COLO668 (cell line): ENCODE data around the gene CD7.
A peak's percentile ranks its signal among the peaks of the same experiment; 100 is the strongest.

Experiments used
- DNase-seq: peaks from one replicate; lab custom pipeline; 2025; ENCODE audit not compliant: unreplicated experiment; lab: John Stamatoyannopoulos, UW

The CD7 gene

GRCh38 chr17:82281502-82282238, 35.7 kb downstream of the CD7 start:
- DNase-seq = peak; percentile 22

GRCh38 chr17:82281076-82281475, 36.3 kb downstream of the CD7 start:
- DNase-seq = no peak

DNA sequence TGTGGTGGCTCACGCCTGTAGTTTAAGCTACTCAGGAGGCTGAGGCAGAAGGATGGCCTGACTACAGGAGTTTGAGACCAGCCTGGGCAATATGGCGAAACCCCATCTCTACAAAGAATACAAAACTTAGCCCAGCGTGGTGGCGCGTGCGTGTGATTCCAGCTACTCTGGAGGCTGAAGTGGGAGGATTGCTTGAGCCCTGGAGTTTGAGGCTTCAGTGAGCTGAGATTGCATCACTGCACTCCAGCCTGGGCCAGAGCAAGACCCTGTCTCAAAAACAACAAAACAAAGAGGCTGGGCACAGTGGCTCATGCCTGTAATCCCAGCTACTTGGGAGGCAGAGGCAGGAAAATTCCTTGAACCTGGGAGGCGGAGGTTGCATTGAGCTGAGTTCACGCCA, 36.9 kb downstream of the CD7 start:
- no peak for DNase-seq

DNA sequence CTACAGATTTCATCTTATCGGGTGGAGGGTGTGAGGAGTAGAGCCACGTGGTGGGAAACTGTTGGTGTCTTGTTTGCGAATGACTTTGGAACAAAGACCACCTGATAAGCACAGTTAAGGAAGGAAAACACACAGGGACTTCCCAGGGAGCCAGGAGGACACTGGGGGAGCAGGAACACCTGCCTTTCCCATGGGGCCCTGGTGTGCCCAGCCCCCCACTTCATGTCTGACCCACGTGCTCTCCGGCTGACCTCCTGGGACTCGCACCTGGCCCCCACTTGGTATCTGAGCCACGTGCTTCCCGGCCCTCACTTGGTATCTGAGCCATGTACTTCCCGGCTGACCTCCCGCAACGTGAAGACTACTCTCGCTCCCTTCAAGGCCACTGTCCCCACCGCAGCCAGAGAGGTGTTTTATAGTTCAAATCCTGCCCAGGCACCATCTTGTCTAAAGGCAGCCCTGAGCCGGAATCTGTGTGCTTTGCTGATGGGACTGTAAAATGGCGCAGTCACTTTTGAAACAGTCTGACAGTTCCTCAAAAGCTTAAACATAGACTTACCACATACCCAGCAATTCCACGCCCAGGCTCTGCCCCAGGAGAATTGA, 38.5 kb downstream of the CD7 start:
- peak; percentile 34 for DNase-seq

DNA sequence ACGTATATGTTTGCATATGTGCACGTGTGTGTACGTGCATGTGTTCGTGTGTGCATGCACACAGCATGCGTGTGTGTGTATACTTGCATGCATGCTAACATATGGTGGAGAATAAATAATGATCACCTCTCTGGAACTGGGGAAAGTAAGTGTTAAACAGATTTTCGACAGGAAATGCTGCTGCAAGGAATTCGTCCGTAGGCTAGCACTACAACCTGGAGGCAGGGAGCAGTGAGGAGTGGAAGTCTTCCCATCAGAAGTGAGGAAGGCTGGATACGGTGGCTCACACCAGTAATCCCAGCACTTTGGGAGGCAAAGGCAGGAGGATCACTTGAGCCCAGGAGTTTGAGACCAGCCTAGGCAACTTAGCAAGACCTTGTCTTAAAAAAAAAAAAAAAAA, 39.1 kb downstream of the CD7 start:
- no peak for DNase-seq

DNA sequence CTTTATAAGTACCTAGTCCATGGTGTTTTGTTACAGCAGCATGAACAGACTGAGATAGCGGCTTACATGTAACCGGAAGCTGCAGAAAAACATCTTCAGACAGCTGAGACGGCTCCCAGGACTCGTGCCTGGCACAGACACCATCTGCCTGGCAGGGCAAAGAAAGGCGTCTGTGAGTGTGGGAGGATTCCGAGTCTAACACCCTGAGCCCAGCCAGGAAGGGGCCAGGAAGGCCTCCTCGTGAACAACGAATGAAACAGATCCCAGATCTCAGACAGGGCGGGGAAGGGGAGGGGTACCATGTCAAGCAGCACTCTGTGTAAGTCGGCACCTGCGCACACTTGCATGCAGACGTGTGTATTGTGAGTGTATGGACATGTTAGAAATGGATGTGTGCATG, 39.6 kb downstream of the CD7 start:
- DNase-seq = no peak

- DNase-seq = no peak
These were observed 40.5 kb downstream of the CD7 start for GRCh38 chr17:82276938-82277337.

- no peak for DNase-seq
These were observed 42.1 kb downstream of the CD7 start for GRCh38 chr17:82275326-82275725.

DNA sequence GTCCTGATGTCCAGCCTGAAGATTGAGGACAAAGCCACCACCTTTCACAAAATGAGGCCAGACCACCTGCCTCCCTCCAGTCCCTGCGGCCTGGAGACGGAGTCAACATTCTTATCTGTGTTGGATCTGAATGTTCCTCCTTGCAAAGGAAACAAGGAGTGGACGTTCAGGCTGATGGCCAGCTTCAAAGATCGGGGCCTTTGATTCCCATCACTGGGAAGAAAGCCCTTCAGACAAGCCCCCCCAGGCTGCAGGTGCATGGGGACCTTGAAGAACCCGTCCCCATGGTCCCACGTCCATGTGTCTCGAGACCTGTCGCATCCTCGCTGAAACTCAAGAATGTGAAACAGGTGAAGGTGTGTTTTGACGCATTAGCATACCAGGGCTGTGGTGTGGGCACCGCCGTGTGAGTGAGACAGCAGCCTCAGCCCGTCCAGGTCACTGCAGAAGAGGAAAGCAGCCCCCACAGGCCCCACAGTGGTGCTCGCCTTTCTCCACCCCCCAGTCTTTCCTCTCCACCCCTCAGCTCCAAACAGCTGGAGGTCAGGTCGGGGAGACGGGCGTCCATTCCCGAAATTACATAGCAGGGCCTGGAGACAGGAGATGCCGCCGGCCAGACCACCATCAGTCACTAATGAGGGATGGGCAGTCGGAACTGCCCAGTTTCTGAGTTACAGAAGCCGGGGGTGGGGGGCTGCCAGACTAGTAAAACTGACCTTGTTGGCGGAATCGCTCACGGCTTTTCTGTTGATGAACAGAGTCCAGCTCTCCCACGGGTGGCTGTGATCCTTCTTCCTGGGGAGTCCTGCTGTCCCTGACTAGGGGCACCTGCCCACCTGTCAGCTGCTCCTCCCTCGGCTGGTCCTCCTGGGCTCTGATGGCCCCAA, 43.0 kb downstream of the CD7 start:
- no peak for DNase-seq

DNA sequence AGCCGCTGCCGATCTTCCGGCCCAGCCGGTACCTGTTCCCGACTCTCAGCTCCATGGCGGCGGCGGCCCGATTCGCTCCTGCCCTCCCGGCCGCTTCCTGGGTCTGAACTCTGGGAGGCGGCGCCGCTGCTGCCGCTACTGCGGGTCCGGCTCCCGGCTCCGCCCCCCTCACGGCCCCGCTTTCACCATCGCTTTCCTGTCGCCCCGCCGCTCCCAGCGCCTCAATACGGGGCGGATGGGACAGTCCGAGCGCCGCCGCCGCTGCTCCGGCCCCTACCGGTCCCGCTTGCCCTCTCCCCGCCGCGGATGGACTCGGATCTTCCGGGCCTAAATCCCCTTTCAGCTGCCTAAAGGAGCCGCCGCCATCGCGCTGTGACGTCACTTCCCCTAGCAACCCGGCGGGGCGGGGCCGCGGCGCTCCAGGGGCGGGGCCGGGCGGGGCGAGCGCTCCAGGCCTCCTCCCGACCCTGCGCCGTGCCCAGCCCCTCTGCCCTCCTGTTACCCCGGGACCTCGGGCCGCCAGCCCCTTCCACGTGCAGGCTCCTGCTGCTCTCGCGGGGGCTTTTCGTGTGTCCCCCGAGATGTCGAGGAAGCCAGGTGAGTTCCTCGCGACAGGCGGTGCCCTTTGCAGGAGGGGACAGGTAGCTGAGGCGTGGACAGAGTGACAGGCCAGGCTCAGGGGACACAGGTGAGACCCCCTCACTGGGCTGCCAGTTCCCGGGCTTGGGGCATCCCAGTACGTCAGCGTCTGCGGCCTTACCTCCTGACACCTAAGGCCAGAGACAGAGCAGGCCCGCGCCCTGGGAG, 43.9 kb downstream of the CD7 start, which contains the start of gene CSNK1D:
Gene CSNK1D (minus strand): TSS at position 374 of the 807 bp plus-strand sequence. CDS start 319 bp downstream, at position 55.
- DNase-seq = peak; percentile 88

DNA sequence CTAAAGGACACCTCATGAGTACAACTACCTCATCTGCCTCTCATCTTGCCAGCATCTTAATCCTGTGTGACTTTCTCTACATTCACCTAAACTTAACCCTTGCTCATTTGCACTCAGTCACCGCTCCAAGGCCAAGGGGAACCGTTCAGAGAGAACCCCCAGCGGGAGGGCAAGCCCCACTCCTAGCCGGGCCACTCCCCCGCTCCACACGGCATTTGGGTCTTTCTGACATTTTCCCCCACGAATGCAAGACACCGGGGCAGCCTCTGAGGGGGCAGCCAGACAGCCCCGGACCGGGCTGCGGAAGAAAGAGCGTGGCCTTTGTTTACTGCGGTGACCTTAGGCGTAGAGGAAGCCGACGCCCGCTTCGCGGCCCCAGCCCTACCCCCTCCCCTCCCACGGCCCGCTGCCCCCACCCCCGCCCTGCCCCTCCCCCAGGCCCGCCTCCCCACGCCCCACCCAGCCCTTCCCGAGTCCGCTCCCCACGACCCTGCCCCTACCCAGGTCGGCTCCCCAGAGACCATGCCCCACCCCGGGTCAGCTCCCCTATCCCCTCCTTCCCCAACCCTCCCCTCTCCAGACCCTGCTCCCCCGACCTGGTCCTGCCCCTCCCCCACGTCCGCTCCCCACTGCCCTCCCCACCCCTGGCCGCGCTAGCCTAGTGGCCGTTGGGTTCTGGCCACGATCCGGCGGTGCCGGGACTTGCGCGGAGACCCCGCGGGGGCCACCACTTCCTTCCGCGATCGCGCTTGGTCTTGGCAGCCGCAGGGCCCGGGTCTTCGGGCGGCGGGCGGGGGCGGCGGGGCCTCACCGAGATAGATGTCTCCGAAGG, 44.7 kb downstream of the CD7 start:
- DNase-seq = peak; percentile 15

DNA sequence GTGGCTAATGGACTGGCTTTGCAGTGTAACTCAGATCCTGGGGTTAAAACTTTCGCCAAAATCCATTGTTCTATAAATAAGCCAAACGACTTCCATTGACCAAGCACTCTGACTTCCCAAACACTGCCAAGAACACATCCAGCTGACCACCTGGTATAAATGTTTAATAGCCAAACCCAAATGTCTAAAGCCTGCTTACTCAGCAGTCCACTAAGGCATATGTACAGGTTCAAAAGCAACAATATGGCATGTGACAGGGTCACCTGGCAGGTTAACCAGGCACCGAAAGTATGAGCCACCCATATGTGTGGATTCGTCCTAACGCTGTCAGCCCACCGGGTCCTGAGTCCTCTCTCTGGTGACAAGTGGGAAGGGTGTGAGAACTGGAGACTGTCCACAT, 46.0 kb downstream of the CD7 start:
- DNase-seq = no peak

DNA sequence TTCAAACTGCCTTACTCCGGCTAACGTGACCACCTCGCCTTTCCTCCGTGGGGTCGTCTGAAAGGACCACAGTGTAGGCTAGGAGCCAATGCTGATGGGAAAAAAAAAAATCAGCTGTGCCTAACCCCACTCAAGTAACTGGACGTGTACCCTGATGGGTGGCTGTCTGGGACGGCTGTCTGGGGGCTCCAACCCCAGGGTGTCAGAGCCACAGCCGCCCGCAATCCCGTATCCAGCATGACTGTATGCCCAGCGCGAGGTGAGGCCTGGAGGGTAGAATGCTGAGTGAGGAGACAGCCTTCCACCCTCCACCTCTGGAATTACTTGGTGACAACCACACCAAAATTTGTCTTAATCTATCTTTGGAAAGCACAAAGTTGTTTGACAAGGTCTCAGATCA, 46.8 kb downstream of the CD7 start:
- DNase-seq = no peak

- no peak for DNase-seq
These were observed 47.4 kb downstream of the CD7 start for GRCh38 chr17:82269882-82270500.

DNA sequence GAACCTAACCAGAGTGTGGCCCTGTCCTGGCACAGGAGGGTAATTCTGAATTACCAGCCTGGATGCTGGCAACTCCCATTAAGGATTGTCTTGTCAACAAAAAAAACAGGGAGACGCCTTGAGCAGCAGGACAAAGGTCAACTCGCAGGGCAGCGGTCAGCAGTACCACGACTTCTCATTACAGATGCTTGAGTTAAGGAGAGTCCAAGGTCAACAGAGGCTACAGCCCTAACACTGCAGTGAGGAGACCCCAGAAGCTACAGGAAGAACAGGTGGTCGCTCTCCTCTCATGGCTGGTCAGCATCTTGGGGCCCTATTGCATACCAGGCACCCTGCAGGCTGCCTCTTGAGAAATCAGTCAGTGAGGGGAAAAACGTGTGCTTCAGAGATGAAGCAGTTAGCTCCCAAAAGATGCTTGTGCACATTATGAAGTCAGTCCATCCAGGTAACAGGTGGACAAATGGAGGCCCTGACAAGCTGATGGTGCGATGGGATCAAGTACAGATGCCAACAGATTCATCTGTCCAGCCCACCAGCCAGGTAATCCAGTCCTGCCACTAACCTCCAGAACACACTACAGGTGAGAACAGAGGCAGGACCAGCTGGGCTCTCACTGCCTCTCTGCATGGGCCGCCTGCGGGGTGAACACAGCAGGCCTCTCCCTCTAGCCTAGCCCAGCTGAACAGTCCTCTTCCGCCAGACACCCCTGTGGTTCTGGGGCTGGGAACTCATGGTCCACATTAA, 48.1 kb downstream of the CD7 start:
- DNase-seq = no peak

- DNase-seq = peak; percentile 81
These were observed 49.6 kb downstream of the CD7 start for GRCh38 chr17:82267575-82268379.

GRCh38 chr17:82266142-82266541, 51.3 kb downstream of the CD7 start:
- DNase-seq = no peak
